PFSK-1 (cell line): ENCODE results near the gene CEACAM4.

ENCODE experiments used
- FOXP2 ChIP-seq: optimal IDR thresholded peaks from 2 replicates; pipeline ENCODE3; 2011; ENCODE audit warnings: borderline replicate concordance, control low read depth, inconsistent platforms; ENCODE audit not compliant: insufficient read depth; ENCODE audit errors: extremely low read length, extremely low read depth
- POLR2AphosphoS5 ChIP-seq: IDR thresholded peaks from 2 replicates; pipeline ENCODE4 v1.6.1; 2012; ENCODE audit warnings: low read depth, mild to moderate bottlenecking, control low read depth, low read length, moderate library complexity
- SIN3A ChIP-seq: IDR thresholded peaks from 2 replicates; pipeline ENCODE4 v1.6.1; 2012; ENCODE audit warnings: mild to moderate bottlenecking, low read length, moderate library complexity, borderline replicate concordance; ENCODE audit not compliant: insufficient read depth
- TAF1 ChIP-seq: IDR thresholded peaks from 2 replicates; pipeline ENCODE4 v1.6.1; 2012; ENCODE audit warnings: low read length, control low read depth, borderline replicate concordance; ENCODE audit not compliant: insufficient read depth
- TF ChIP-seq, protein P1 (sequence below), 2 experiments: IDR thresholded peaks; 2 replicates each; pipeline versions ENCODE4 v1.6.1 to v1.8.0; 2011 to 2012; ENCODE audit warnings: low read depth in 2 of 2, low read length in 2 of 2, control low read depth in 1 of 2, inconsistent platforms in 1 of 2, mild to moderate bottlenecking in 1 of 2, moderate library complexity in 1 of 2; ENCODE audit not compliant: insufficient read depth in 1 of 2

The CEACAM4 gene

DNA sequence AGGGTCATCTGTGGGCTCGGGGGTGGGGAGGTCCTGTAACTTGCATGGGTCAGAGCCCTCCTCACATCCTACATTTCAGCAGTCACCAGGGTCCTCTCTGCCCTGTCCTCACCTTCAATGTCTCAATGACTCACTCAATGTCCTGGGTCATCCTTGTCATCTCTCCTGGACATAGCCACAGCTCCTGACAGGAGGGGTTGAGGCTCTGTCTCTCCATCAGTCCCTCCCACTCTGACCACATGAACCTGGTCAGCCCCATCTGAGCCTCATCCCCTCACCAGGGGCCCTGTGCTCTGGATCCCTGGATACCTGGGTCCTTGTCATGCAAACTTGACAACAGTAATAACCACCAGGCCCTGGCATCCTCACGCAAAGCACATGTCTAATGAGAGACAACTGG lies 37.5 kb downstream of the CEACAM4 start:
- TF ChIP-seq POLR2AphosphoS5 (no peak), TAF1 (no peak), SIN3A (no peak), FOXP2 (no peak)
- TF ChIP-seq, protein P1, sequence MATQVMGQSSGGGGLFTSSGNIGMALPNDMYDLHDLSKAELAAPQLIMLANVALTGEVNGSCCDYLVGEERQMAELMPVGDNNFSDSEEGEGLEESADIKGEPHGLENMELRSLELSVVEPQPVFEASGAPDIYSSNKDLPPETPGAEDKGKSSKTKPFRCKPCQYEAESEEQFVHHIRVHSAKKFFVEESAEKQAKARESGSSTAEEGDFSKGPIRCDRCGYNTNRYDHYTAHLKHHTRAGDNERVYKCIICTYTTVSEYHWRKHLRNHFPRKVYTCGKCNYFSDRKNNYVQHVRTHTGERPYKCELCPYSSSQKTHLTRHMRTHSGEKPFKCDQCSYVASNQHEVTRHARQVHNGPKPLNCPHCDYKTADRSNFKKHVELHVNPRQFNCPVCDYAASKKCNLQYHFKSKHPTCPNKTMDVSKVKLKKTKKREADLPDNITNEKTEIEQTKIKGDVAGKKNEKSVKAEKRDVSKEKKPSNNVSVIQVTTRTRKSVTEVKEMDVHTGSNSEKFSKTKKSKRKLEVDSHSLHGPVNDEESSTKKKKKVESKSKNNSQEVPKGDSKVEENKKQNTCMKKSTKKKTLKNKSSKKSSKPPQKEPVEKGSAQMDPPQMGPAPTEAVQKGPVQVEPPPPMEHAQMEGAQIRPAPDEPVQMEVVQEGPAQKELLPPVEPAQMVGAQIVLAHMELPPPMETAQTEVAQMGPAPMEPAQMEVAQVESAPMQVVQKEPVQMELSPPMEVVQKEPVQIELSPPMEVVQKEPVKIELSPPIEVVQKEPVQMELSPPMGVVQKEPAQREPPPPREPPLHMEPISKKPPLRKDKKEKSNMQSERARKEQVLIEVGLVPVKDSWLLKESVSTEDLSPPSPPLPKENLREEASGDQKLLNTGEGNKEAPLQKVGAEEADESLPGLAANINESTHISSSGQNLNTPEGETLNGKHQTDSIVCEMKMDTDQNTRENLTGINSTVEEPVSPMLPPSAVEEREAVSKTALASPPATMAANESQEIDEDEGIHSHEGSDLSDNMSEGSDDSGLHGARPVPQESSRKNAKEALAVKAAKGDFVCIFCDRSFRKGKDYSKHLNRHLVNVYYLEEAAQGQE (IDR thresholded peaks at IDR 0.05; ENCODE audit: insufficient read depth in 1 of 2, low read depth in 2 of 2, low read length in 2 of 2) = no peak

DNA sequence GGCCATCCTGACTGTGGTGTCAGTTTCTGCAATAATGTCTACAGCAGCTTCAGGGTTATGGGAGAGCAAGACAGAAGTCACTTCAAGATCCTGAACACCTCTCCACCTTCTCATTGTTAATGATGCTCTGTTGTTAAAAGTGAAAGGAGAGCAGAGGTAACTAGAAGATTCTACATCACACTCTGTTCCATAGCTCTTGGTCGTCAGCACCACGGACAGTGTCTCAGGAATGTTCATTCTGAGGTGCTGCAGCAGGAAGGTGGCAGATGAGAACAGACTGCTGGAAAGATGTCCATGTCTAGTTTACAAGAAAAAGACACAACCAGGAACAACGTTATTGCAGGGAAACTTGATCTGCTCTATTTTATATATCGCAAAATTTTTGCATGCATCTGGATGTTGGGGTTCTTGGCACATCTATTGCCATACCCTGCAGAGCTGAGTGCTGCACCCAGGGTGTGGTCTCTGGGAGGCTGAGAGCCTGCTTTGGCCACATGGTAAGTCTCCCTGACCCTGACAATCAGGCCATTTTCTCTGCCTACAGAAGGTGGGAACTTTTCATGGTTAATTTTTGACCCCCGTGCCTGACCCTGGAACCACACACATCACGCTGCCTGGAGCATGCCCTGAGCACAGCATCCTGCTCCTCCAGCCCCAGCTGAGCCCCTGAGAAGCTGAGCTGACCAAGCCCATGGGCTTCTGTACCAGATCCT lies 38.2 kb downstream of the CEACAM4 start:
- TF ChIP-seq POLR2AphosphoS5 = no peak
- TF ChIP-seq, protein P1 (IDR thresholded peaks at IDR 0.05; ENCODE audit: insufficient read depth in 1 of 2, low read depth in 2 of 2, low read length in 2 of 2) = peak; percentile 91 to 97

DNA sequence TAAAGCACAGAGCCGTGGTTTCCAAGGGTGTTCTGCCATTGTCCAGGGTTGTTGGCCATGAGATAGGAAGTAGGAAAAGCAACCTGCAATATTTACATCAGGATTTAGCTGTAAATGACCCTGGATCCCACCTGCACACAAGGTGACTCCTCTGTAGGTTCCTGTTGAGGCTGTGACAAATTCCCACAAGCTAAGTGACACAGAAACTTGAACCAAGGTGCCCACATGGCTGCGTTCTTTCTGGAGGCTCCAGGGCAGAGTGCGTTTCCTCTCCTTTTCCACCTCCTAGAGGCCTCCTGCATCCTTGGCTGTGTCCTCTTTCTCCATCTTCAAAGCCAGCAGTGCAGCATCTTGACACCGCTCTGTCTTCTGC lies 39.0 kb downstream of the CEACAM4 start:
- TF ChIP-seq, protein P1 (IDR thresholded peaks at IDR 0.05; ENCODE audit: insufficient read depth in 1 of 2, low read depth in 2 of 2, low read length in 2 of 2) = no peak
- no peak for TF ChIP-seq FOXP2
- TF ChIP-seq POLR2AphosphoS5 = no peak
- TF ChIP-seq SIN3A = no peak
- no peak for TF ChIP-seq TAF1

DNA sequence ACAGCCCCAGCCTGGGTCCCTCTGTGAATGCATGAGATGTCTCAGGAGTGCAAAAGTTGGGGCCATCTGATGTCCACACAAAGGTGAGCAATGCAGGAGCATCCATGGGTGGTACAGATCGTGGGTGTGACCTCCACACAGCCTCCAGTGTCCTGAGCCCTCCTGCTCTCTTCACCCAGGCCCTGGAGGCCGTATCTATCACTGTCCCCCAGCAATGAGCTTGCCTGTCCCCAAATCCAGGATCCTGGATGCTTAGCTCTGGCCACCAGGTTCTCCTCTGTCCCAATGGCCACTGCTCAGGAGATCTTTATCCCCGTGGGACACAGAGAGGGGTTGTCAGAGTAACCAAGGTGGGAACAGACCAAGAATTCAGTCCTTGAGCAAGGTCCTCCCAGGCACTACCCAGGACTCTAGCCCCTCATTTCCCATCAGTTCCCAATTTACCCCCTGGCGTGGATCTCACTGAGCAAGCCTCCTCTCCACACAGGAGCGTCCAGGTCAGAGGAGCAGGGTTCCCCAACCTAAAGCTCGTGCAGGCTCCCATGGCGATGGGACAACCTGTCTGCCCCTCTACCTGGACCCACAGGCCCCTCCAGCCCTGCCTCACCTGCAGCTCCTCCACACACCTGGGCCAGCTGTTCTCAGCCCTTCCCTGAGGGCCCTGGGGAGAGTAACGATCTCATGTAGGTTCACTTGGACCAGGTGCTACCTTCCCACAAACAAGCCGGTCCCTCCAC lies 39.6 kb downstream of the CEACAM4 start:
- TF ChIP-seq FOXP2 (no peak), SIN3A (no peak), TAF1 (no peak), POLR2AphosphoS5 (no peak)
- TF ChIP-seq, protein P1 (IDR thresholded peaks at IDR 0.05; ENCODE audit: insufficient read depth in 1 of 2, low read depth in 2 of 2, low read length in 2 of 2) = no peak
